Effector memory CD4-positive, alpha-beta T cell (primary cell): Measurements from ENCODE around the gene PDE5A.
"Not testable (repeated sequence)": the region's sequence is repeated elsewhere in the genome, so short reads cannot be mapped to it uniquely, and the experiment has no call there.

Source experiments
- DNase-seq, 3 donors: peaks; one replicate each; pipeline ENCODE4 v3.0.0-alpha.2; 2020
- H3K27ac ChIP-seq: 2 replicates; pipeline ENCODE4 v1.7.0; 2013; ENCODE audit warnings: mild to moderate bottlenecking, low read length, moderate library complexity; ENCODE audit not compliant: insufficient read depth, poor library complexity, severe bottlenecking
- H3K27me3 ChIP-seq: replicated peaks from 2 replicates; pipeline ENCODE4 v1.7.0; 2013; ENCODE audit warnings: mild to moderate bottlenecking, low read length; ENCODE audit not compliant: insufficient read depth, control insufficient read depth, poor library complexity, severe bottlenecking
- H3K36me3 ChIP-seq: 2 replicates; pipeline ENCODE4 v1.7.0; 2013; ENCODE audit warnings: mild to moderate bottlenecking, low read length, moderate library complexity; ENCODE audit not compliant: control insufficient read depth, insufficient read depth
- H3K4me1 ChIP-seq: 2 replicates; pipeline ENCODE4 v1.7.0; 2013; ENCODE audit warnings: low read length, mild to moderate bottlenecking; ENCODE audit not compliant: control insufficient read depth, insufficient read depth, poor library complexity, severe bottlenecking
- H3K4me3 ChIP-seq: 2 replicates; pipeline ENCODE4 v1.7.0; 2013; ENCODE audit warnings: low read length, low read depth, mild to moderate bottlenecking; ENCODE audit not compliant: insufficient read depth, poor library complexity, severe bottlenecking
- H3K9me3 ChIP-seq: 2 replicates; pipeline ENCODE4 v1.7.0; 2013; ENCODE audit warnings: mild to moderate bottlenecking, low read length, moderate library complexity; ENCODE audit not compliant: control insufficient read depth

Gene PDE5A

DNA sequence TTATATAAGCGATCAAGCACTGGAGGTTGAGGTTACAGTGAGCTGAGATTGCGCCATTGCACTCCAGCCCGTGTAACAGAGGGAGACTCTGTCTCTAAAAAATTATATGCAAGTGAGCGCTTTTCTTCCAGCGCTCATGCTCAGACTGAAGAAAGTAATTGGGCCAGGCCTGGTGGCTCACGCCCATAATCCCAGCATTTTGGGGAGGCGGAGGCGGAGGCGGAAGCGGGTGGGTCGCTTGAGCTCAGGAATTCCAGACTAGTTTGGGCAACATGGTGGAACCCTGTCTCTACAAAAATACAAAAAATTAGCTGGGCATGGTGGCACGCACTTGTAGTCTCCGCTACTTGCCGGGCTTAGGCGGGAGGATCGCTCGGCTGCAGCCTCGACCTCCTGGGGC lies 172.9 kb downstream of the PDE5A start:
- not testable (repeated sequence) for H3K4me1 ChIP-seq, H3K27ac ChIP-seq, H3K9me3 ChIP-seq, H3K36me3 ChIP-seq, DNase-seq, H3K4me3 ChIP-seq, H3K27me3 ChIP-seq

DNA sequence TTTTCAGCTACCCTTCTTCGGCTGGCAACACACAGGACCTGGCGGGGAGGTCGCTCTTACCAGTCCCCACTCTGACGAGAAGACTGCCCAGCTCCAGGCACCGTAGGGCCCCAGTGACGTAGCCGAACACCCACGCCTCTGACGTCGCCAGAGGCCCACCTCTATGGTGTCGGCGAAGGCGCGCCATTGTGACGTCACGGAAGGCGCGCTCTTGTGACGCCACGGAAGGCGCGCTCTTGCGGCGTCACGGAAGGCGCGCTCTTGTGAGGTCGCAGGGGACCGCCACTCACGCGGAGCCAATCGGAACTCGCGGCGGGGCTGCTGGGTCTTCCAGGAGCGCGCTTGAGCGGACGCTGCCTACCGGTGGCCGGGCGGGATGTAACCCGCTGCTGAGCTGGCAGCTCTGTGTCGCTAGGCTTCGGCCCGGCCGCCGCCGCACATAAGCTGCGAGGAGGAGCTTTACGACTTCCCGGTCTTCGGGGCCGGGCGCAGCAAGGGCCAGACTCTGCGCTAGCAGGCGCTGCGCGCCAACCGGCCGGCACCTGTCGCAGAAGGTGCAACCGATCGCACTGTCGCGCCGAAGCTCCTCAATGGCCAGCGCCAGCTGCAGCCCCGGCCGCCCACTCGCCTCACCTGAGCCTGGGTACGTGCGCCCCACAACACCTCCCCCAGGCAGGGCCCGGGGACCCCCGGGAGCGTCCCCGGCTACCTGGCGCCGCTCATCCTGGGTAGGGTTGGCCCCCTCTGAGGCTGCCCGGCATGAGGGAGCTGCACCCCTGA lies 173.9 kb downstream of the PDE5A start:
- H3K4me3 ChIP-seq: peak overlapping the region; percentile 64
- not testable (repeated sequence) for H3K27me3 ChIP-seq, H3K36me3 ChIP-seq, H3K4me1 ChIP-seq, H3K9me3 ChIP-seq
- peak; percentile 93 to 97 (median 97) for DNase-seq
- peak overlapping the region; percentile 92 for H3K27ac ChIP-seq

DNA sequence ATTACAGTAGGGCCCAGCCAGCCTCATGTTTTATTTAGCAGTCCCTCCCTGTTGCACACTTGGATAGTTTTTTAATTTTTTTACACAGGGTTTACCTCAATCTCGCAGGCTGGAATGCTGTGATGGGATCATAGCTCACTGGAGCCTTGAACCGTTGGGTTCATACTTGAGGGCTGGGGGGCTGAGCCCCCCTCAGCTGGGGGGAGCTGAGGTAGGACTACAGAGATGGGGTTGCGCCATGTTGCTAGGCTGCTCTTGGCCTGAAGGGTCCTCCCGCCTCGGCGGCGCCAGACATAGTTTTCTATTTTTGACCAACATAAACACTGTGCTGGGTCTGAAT lies 174.5 kb downstream of the PDE5A start:
- H3K27ac ChIP-seq: peak overlapping the region; percentile 92
- not testable (repeated sequence) for H3K9me3 ChIP-seq, H3K4me1 ChIP-seq, H3K27me3 ChIP-seq, H3K36me3 ChIP-seq, DNase-seq
- H3K4me3 ChIP-seq: peak overlapping the region; percentile 59

DNA sequence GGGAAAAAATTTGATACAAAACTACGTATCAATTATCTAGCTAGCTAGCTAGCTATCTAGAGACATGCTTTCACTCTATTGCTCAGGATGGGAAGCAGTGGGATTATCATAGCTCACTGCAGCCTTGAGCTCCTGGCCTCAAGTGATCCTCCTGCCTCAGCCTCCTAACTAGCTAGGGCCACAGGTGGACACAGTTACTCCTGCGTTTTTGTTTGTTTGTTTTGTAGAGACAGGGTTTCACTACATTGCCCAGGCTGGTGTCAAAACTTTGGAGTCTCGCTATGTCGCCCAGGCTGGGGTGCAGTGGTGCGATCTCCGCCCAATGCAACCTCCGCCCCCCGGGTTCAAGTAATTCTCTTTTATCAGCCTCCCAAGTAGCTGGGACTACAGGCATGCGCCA lies 175.3 kb downstream of the PDE5A start:
- not testable (repeated sequence) for H3K36me3 ChIP-seq, H3K4me1 ChIP-seq, H3K27ac ChIP-seq, H3K4me3 ChIP-seq, H3K27me3 ChIP-seq, H3K9me3 ChIP-seq, DNase-seq

DNA sequence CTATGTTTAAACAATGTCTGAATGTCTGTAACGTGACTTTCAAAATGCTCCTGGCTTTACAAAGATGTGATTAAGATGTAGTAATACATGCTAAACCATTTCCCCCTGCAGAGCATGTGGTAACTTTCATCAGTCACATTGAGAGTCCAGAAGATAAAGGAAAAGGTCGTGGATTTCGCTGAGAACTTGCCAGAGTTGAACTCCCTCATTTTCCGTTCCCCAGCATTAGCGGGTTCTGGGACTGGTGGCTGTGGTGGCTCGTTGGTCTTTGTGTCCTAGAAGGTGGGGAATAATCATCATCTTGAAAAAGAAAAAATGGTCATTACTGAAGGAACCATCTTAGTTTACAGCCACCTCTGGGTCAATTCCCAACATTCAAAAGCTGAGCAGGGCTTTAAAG lies 178.8 kb downstream of the PDE5A start:
- not testable (repeated sequence) for H3K4me3 ChIP-seq, H3K36me3 ChIP-seq

More for the DNA sequence above, 178.8 kb downstream of the PDE5A start:
- H3K27me3 ChIP-seq, H3K4me1 ChIP-seq, H3K9me3 ChIP-seq, H3K27ac ChIP-seq, DNase-seq: not testable (repeated sequence)
